Measurements from ENCODE around the gene DPH1.

DNA sequence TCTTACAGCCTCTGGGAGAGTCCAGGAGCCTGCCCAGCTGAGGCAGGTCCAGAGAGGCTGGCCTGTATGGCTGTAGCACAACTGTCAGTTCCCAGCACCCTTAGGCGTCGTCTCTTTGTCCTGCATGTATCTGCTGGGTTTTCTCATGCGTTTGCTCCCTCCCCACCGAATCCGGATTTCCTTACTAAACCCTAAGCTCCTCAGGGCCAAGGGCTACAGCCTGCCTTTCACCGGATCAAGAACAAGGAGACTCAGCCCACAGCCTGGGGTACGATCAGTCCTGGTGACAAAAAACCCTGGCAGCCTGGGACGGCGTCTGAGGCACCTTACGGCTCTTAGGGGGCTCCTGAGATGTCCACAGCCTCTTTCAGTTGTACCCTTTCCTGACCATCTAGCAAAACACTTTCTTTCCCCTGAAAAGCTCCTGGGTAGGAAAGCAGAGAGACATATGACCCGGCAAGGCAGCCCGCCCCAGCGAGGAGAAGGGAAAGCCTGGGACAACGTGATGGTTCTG is 37.2 kb downstream of the DPH1 start:
- TF ChIP-seq BHLHE40 (IDR thresholded peaks at IDR 0.05; ENCODE audit: borderline replicate concordance) (no peak), FOXM1 (IDR thresholded peaks at IDR 0.05; ENCODE audit: borderline replicate concordance) (no peak)

All from HEK293T (cell line).